GM12865 (cell line): ENCODE measurements around the gene RASGRF2.
A peak's percentile ranks its signal among the peaks of the same experiment; 100 is the strongest.

Experiments
- DNase-seq: peaks from one replicate; pipeline ENCODE4 v3.0.0; 2010; ENCODE audit warnings: low read depth
- H3K4me3 ChIP-seq: 2 replicates; pipeline ENCODE4 v1.5.1; 2011; ENCODE audit warnings: mild to moderate bottlenecking, low read depth, low read length, control low read depth
- CTCF ChIP-seq: IDR thresholded peaks from 2 replicates; pipeline ENCODE4 v1.5.1; 2011; ENCODE audit warnings: low read length, control low read depth, low read depth, inconsistent platforms; ENCODE audit not compliant: insufficient read depth; ENCODE audit errors: missing control alignments

RASGRF2 gene

GRCh38 chr5:81212211-81212751 lies 252.1 kb downstream of the RASGRF2 start:
- no peak overlapping the region for H3K4me3 ChIP-seq
- peak; percentile 77 for DNase-seq
- no peak for TF ChIP-seq CTCF

GRCh38 chr5:81213070-81213469 lies 252.9 kb downstream of the RASGRF2 start:
- no peak for TF ChIP-seq CTCF
- DNase-seq = no peak
- 0 out of 2 replicates have a peak overlapping the region, but pooled peaks have one; percentile 3 for H3K4me3 ChIP-seq

GRCh38 chr5:81214848-81215247 lies 254.7 kb downstream of the RASGRF2 start:
- no peak overlapping the region for H3K4me3 ChIP-seq
- peak; percentile 58 for DNase-seq
- TF ChIP-seq CTCF = no peak

- no peak for DNase-seq
- H3K4me3 ChIP-seq = no peak overlapping the region
- TF ChIP-seq CTCF = no peak
These were observed 256.0 kb downstream of the RASGRF2 start for GRCh38 chr5:81216152-81216551.

- H3K4me3 ChIP-seq = no peak overlapping the region
- no peak for DNase-seq
- no peak for TF ChIP-seq CTCF
These were observed 259.2 kb downstream of the RASGRF2 start for GRCh38 chr5:81219389-81219788.

GRCh38 chr5:81222285-81222684 lies 262.1 kb downstream of the RASGRF2 start:
- no peak overlapping the region for H3K4me3 ChIP-seq
- no peak for TF ChIP-seq CTCF
- DNase-seq = no peak

GRCh38 chr5:81225463-81225862 lies 265.3 kb downstream of the RASGRF2 start:
- no peak for TF ChIP-seq CTCF
- H3K4me3 ChIP-seq = no peak overlapping the region
- no peak for DNase-seq
